Measurements from ENCODE around the gene KCNA5. TPM values are rescaled to one million over a fixed set of nuclear protein-coding genes. Genes with fewer than 3 reads are reported as not detected.

KCNA5 gene
- total RNA-seq, 2 donors from 2014 or later, result 0.33 to 2.6 TPM

- intact Hi-C loops (cut with DNase I), result no loop called here
- H3K4me3 ChIP-seq, result no peak overlapping the region
- WGBS, 2 donors, result 25 to 31% methylated on average over 5 of the region's 5 CpGs
- no peak for ATAC-seq
- no peaks in the 10 kb centered on the region for H3K9me3 ChIP-seq
- H3K36me3 ChIP-seq (replicated peaks in 1 of 2; ENCODE audit: insufficient read depth in 1 of 2, low read depth in 2 of 2), result no peaks in the 10 kb centered on the region
- TF ChIP-seq CTCF (IDR thresholded peaks at IDR 0.05) (no peak), POLR2A (IDR thresholded peaks at IDR 0.05) (no peak)
- H3K27me3 ChIP-seq, result no peaks in the 10 kb centered on the region
- H3K27ac ChIP-seq, result no peak overlapping the region
- no peaks in the 10 kb centered on the region for H3K4me1 ChIP-seq
- no peak for DNase-seq
Measured at GRCh38 chr12:5047094-5047493, 3.4 kb downstream of the KCNA5 start.

GRCh38 chr12:5047729-5048128, 4.0 kb downstream of the KCNA5 start:
- intact Hi-C loops (cut with DNase I), result no loop called here
- H3K4me1 ChIP-seq, result no peaks in the 10 kb centered on the region

GRCh38 chr12:5050542-5050941, 6.9 kb downstream of the KCNA5 start:
- 56 to 72% methylated on average over 3 of the region's 3 CpGs for WGBS, 2 donors
- no peaks in the 10 kb centered on the region for H3K9me3 ChIP-seq
- ATAC-seq (no peak), DNase-seq (no peak)
- H3K4me3 ChIP-seq, result no peak overlapping the region
- H3K36me3 ChIP-seq (replicated peaks in 1 of 2; ENCODE audit: insufficient read depth in 1 of 2, low read depth in 2 of 2), result no peaks in the 10 kb centered on the region
- intact Hi-C loops (cut with DNase I), result no loop called here
- no peak overlapping the region for H3K27ac ChIP-seq
- TF ChIP-seq POLR2A (IDR thresholded peaks at IDR 0.05), result no peak
- TF ChIP-seq CTCF (IDR thresholded peaks at IDR 0.05), result no peak
- H3K27me3 ChIP-seq, result no peaks in the 10 kb centered on the region
- no peaks in the 10 kb centered on the region for H3K4me1 ChIP-seq

More at GRCh38 chr12:5047729-5048128, 4.0 kb downstream of the KCNA5 start:
- no peak overlapping the region for H3K4me3 ChIP-seq
- ATAC-seq (no peak), DNase-seq (no peak)
- no peaks in the 10 kb centered on the region for H3K36me3 ChIP-seq (replicated peaks in 1 of 2; ENCODE audit: insufficient read depth in 1 of 2, low read depth in 2 of 2)
- H3K9me3 ChIP-seq, result no peaks in the 10 kb centered on the region
- TF ChIP-seq CTCF (IDR thresholded peaks at IDR 0.05) (no peak), POLR2A (IDR thresholded peaks at IDR 0.05) (no peak)
- 33 to 35% methylated on average over 6 of the region's 6 CpGs for WGBS, 2 donors
- no peak overlapping the region for H3K27ac ChIP-seq
- no peaks in the 10 kb centered on the region for H3K27me3 ChIP-seq

GRCh38 chr12:5051334-5051733, 7.7 kb downstream of the KCNA5 start:
- no peak for TF ChIP-seq CTCF (IDR thresholded peaks at IDR 0.05)
- no peak for TF ChIP-seq POLR2A (IDR thresholded peaks at IDR 0.05)
- Histone ChIP-seq H3K9me3 (no peaks in the 10 kb centered on the region), H3K4me3 (no peak overlapping the region), H3K36me3 (replicated peaks in 1 of 2; ENCODE audit: insufficient read depth in 1 of 2, low read depth in 2 of 2) (no peaks in the 10 kb centered on the region), H3K27me3 (no peaks in the 10 kb centered on the region), H3K27ac (no peak overlapping the region), H3K4me1 (no peaks in the 10 kb centered on the region)
- ATAC-seq, result no peak
- DNase-seq, result no peak
- WGBS, 2 donors, result 68 to 73% methylated on average over 2 of the region's 2 CpGs
- intact Hi-C loops (cut with DNase I), result no loop called here

GRCh38 chr12:5051913-5052312, 8.2 kb downstream of the KCNA5 start:
- no peak overlapping the region for H3K4me3 ChIP-seq
- no peak overlapping the region for H3K27ac ChIP-seq
- H3K27me3 ChIP-seq, result no peaks in the 10 kb centered on the region
- intact Hi-C loops (cut with DNase I), result no loop called here
- no peaks in the 10 kb centered on the region for H3K36me3 ChIP-seq (replicated peaks in 1 of 2; ENCODE audit: insufficient read depth in 1 of 2, low read depth in 2 of 2)
- ATAC-seq, result no peak
- TF ChIP-seq CTCF (IDR thresholded peaks at IDR 0.05) (no peak), POLR2A (IDR thresholded peaks at IDR 0.05) (no peak)
- 52 to 53% methylated on average over 1 of the region's 1 CpG for WGBS, 2 donors
- no peaks in the 10 kb centered on the region for H3K4me1 ChIP-seq
- no peaks in the 10 kb centered on the region for H3K9me3 ChIP-seq
- DNase-seq, result no peak
